Measurements from ENCODE around the gene PITPNC1.

- TF ChIP-seq CTCF (IDR thresholded peaks at IDR 0.05) (no peak), SIN3A (IDR thresholded peaks at IDR 0.05; ENCODE audit: borderline replicate concordance, insufficient read depth, low read depth, low read length) (no peak), TCF7L2 (IDR thresholded peaks at IDR 0.05; ENCODE audit: low read depth, low read length) (no peak), POLR2AphosphoS5 (IDR thresholded peaks at IDR 0.05; ENCODE audit: low read depth, low read length) (no peak)
- TF ChIP-seq, protein P1, sequence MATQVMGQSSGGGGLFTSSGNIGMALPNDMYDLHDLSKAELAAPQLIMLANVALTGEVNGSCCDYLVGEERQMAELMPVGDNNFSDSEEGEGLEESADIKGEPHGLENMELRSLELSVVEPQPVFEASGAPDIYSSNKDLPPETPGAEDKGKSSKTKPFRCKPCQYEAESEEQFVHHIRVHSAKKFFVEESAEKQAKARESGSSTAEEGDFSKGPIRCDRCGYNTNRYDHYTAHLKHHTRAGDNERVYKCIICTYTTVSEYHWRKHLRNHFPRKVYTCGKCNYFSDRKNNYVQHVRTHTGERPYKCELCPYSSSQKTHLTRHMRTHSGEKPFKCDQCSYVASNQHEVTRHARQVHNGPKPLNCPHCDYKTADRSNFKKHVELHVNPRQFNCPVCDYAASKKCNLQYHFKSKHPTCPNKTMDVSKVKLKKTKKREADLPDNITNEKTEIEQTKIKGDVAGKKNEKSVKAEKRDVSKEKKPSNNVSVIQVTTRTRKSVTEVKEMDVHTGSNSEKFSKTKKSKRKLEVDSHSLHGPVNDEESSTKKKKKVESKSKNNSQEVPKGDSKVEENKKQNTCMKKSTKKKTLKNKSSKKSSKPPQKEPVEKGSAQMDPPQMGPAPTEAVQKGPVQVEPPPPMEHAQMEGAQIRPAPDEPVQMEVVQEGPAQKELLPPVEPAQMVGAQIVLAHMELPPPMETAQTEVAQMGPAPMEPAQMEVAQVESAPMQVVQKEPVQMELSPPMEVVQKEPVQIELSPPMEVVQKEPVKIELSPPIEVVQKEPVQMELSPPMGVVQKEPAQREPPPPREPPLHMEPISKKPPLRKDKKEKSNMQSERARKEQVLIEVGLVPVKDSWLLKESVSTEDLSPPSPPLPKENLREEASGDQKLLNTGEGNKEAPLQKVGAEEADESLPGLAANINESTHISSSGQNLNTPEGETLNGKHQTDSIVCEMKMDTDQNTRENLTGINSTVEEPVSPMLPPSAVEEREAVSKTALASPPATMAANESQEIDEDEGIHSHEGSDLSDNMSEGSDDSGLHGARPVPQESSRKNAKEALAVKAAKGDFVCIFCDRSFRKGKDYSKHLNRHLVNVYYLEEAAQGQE (IDR thresholded peaks at IDR 0.05; ENCODE audit: insufficient read depth in 1 of 2, low read depth in 2 of 2, low read length in 1 of 2), result no peak
These were observed 79.8 kb downstream of the PITPNC1 start for GRCh38 chr17:67456889-67457288.

Data from Panc1 (cell line).